Measurements from ENCODE around the gene GLYATL1B. TPM values are rescaled to one million over a fixed set of nuclear protein-coding genes. Genes with fewer than 3 reads are reported as not detected.

The GLYATL1B gene
- total RNA-seq, 1 experiment from 2014 or later, result not detected

DNA sequence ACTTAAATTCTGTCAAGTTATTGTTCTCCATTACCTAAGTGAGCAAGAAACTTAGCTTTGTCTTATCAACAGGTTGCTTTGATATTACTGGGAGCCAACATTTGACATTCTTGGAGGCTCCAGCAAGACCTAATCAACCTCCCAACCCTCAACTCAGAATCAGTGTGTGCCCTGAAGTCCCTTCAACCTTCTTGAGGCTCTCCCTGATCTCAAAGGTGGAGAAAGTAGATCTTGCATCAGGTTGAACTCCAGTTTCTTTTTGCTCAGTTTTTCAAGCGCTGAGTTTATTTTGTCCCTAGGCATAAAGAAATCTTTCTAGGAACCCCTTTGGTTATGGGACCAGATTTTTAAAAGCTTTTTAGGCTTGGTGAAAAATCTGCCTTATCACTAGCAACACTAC lies 58.0 kb downstream of the GLYATL1B start:
- BruUV-seq (replicated peaks), result no TSS peak
- H3K9me3 ChIP-seq (ENCODE audit: control insufficient read depth in 1 of 2, insufficient read depth in 1 of 2, low read depth in 1 of 2, low read length in 2 of 2), result no peaks in the 10 kb centered on the region
- no peaks in the 10 kb centered on the region for H4K20me1 ChIP-seq (ENCODE audit: insufficient read depth)
- H3K9me2 ChIP-seq (ENCODE audit: insufficient read depth), result no peaks in the 10 kb centered on the region
- peaks cover 15 to 34% of the 10 kb centered on the region in 2 experiments for H3K4me1 ChIP-seq (ENCODE audit: control insufficient read depth in 1 of 2, insufficient read depth in 2 of 2, low read length in 2 of 2)
- H2AFZ ChIP-seq (ENCODE audit: low read depth, low read length, poor library complexity, severe bottlenecking), result no peak overlapping the region
- peak overlapping the region; percentile 61; the same call in 1 of the 2 replicates for H3K9ac ChIP-seq (ENCODE audit: low read length)
- H3K79me2 ChIP-seq (ENCODE audit: insufficient read depth, low read length), result peaks cover 9% of the 10 kb centered on the region; the same call in 1 of the 2 replicates
- peak overlapping the region; percentile 84 for H3K4me2 ChIP-seq (ENCODE audit: low read length)
- intact Hi-C loops (cut with micrococcal nuclease), result loop anchor here (5.0 to 10.0 kb wide), 2 partner anchors 219 to 567 kb away; partner anchors contain the start of genes LPXN and ZFP91
- ATAC-seq, result no peak
- DNase-seq (ENCODE audit: low read depth, low spot score), result no peak
- peak overlapping the region; percentile 55 to 79 for H3K4me3 ChIP-seq (replicated peaks in 1 of 2; ENCODE audit: low read depth in 1 of 2, low read length in 2 of 2)
- TF ChIP-seq POLR2AphosphoS5 (IDR thresholded peaks at IDR 0.05; ENCODE audit: low read depth, low read length), result no peak
- TF ChIP-seq ZNF274 (IDR thresholded peaks at IDR 0.05; ENCODE audit: low read depth, low read length), result no peak
- TF ChIP-seq SRF (IDR thresholded peaks at IDR 0.05; ENCODE audit: low read depth), result no peak
- TF ChIP-seq CEBPB (IDR thresholded peaks at IDR 0.05; ENCODE audit: low read depth), result no peak
- TF ChIP-seq EZH2phosphoT487 (IDR thresholded peaks at IDR 0.05; ENCODE audit: borderline replicate concordance), result no peak
- no peak for TF ChIP-seq EGR1 (IDR thresholded peaks at IDR 0.05; ENCODE audit: low read depth)
- TF ChIP-seq EZH2 (IDR thresholded peaks at IDR 0.05), result no peak
- peak overlapping the region; percentile 75 for H3K27ac ChIP-seq (ENCODE audit: low read depth, low read length)
- peaks cover 0 to 9% of the 10 kb centered on the region in 2 experiments; a peak in 3 of 4 replicates for H3K36me3 ChIP-seq (ENCODE audit: control insufficient read depth in 1 of 2, insufficient read depth in 2 of 2, low read length in 2 of 2)
- POLR2A ChIA-PET, result interaction anchor here (1.0 to 1.4 kb wide), 3 partner anchors 8 to 42 kb away, joined by 3 to 6 read pairs (median 3); no protein-coding TSS in a partner anchor
- CTCF ChIA-PET, result interaction anchor here (0.8 to 7.7 kb wide), 5 partner anchors 8 to 86 kb away, joined by 3 to 59 read pairs (median 10); partner anchors contain the start of gene DTX4
- H3K27me3 ChIP-seq (ENCODE audit: insufficient read depth, low read length), result no peaks in the 10 kb centered on the region
- RAD21 ChIA-PET (ENCODE audit: low non-redundant PET in 1 of 2, low total read pairs in 2 of 2, uncharacterized antibody in 2 of 2, unreplicated experiment in 2 of 2), result interaction anchor here in 1 of 2 experiments (1.2 kb wide), 1 partner anchor 14 kb away, joined by 3 read pairs; no protein-coding TSS in a partner anchor

Other genes starting within 250 kb of the GLYATL1B start
- gene GLYATL2, start 241.6 kb upstream of the GLYATL1B start, total RNA-seq (2021; ENCODE audit: unreplicated experiment), result not detected
- gene GLYATL1, start 146.8 kb upstream of the GLYATL1B start, total RNA-seq (2021; ENCODE audit: unreplicated experiment), result not detected
- gene FAM111B, start 20.9 kb downstream of the GLYATL1B start, total RNA-seq (2021; ENCODE audit: unreplicated experiment), result 10.7 TPM
- gene FAM111A, start 56.5 kb downstream of the GLYATL1B start, total RNA-seq (2021; ENCODE audit: unreplicated experiment), result 30.3 TPM
- gene DTX4, start 85.8 kb downstream of the GLYATL1B start, total RNA-seq (2021; ENCODE audit: unreplicated experiment), result 7.6 TPM
- 0.07 TPM for gene MPEG1, start 126.6 kb downstream of the GLYATL1B start, total RNA-seq (2021; ENCODE audit: unreplicated experiment)